ENCODE results near the gene ZNF132. TPM values are rescaled to one million over a fixed set of nuclear protein-coding genes. Genes with fewer than 3 reads are reported as not detected.
"Not testable (repeated sequence)": the region's sequence is repeated elsewhere in the genome, so short reads cannot be mapped to it uniquely, and the experiment has no call there.

Gene ZNF132
- total RNA-seq, 2 experiments from 2014 or later: 4.8 to 5.3 TPM

DNA sequence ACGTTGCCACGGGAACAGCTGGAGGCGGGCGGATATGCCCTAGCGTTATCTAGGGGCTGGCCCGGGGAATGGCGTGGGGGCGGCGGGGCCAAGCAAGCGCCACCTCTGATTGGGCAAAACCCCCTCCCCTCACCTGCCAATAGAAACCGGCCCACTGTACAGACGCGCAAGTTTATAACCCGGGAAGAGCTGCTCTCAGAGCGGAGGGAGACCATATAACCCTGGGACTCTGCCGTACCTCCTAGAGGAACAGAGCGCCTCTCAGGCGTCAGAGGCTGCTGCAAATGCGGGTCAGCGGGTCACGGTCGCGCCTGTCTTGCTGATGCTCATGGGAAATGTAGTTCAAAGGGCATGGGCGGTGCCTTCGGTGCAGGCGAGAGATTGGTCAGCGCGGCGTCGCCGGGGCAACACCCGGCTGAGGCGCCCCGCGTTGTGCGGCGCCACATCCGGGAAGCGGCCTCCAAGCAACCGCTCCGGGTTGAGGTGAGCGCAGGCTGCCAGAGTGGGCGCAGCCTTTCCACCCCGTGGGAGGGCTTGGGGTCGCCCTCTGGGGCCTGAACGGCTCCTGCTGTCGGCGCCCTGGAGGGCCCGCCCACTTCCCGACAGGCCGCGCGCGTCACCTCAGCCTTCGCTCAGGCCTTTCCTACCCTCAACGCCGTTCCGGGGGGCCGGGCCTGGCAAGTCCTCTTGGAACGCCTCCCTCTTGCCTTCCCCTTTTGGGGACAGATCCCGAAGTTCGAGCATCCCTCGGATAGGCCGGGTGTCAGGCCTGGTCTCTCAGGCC lies 36.0 kb upstream of the ZNF132 start, which contains the start of gene ZNF446:
Gene ZNF446 (plus strand): TSS at position 639 of the 784 bp plus-strand sequence. CDS start 867 bp downstream, outside the sequence.
- POLR2A ChIA-PET: no interaction called here
- peaks cover 9% of the 10 kb centered on the region for H3K36me3 Mint-ChIP-seq (ENCODE audit: low read depth)
- CTCF ChIA-PET: interaction anchor here (0.9 to 3.3 kb wide), 4 partner anchors 15 to 38 kb away, joined by 3 to 11 read pairs (median 4); no protein-coding TSS in a partner anchor

DNA sequence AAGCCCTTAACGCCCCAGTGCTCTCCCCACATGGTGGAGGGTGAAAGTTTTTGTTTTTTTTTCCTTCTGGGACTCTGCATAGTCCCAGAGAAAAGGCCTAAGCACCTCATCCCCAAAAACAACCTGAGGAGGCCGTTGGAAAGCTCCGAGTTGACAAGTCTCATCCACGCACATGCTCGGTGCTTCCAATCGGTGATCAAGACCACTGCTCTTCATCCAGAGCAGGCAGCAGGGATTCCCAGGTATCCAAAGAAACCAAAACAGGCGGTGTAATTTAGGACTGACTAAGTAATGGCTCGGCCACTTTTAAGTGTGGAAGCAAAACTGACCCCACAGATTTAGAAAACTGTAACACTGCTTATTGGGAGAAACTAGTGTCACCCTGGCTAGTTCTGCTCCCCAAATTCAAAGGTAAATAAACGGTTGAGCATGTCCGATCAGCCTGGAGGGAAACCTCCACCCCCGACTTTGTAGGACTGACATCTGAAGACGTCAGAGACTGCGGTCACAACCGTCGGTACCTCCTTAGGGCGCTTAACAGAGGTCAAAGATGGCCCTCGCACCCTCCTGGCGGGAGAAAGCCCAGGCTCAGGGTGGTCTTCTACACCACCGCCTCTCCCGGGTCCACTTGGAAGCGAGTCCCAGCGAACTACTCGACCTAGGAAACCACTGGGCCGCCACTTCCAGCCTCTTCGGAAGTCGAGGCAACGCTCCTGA lies 35.2 kb upstream of the ZNF132 start:
- peaks cover 21% of the 10 kb centered on the region for H3K4me1 Mint-ChIP-seq
- H3K27ac Mint-ChIP-seq: peak overlapping the region; percentile 96
- no peaks in the 10 kb centered on the region for H3K27me3 Mint-ChIP-seq
- ChIA-PET POLR2A (no interaction called here), CTCF (interaction anchor here (0.9 to 1.0 kb wide), 2 partner anchors 15 to 30 kb away, joined by 3 to 4 read pairs; no protein-coding TSS in a partner anchor)
- no peaks in the 10 kb centered on the region for H3K9me3 Mint-ChIP-seq
- peaks cover 9% of the 10 kb centered on the region for H3K36me3 Mint-ChIP-seq (ENCODE audit: low read depth)
- DNase-seq: no peak
- H3K4me3 Mint-ChIP-seq: peak overlapping the region; percentile 84

More for the DNA sequence above, 36.0 kb upstream of the ZNF132 start, which contains the start of gene ZNF446:
- DNase-seq: peak; percentile 98
- Mint-ChIP-seq H3K27ac (peak within 1 kb of the TSS; percentile 96), H3K4me3 (peak within 1 kb of the TSS; percentile 84), H3K4me1 (peaks cover 21% of the 10 kb centered on the region), H3K9me3 (no peaks in the 10 kb centered on the region), H3K27me3 (no peaks in the 10 kb centered on the region)

DNA sequence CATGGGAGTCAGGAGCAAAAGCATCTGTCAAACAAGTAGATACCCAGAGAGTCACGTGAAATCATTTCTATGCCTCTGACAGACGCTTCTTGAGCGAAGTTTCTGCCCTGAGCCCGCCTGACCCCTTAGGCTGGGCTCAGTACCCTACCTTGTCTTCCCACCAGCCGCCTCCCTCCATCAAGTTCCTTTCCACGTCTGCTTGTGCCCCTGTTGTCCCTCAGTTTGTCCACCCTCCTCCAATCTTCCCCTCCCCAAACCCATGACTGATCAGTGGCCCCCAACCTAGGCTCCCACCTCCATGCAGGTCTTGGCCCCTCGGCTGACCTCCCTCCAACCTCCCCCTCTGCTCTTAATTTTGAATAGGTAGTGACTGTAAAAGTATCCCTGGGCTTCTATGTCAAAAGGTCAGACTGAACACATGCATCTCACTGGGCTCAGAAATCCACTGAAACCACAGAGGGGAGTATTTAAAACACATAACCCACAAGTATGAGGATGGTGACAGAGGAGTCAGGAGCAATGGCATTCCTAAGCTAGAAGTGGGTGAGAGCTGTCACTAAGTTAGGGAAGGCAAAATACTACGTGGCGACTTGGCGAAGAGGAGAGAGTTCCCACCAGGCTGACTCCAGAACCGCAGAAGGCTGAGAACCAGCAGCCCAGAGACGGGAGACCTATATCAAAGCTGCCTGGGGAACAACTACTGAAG lies 34.5 kb upstream of the ZNF132 start:
- CTCF ChIA-PET: no interaction called here
- POLR2A ChIA-PET: no interaction called here
- Mint-ChIP-seq H3K9me3 (no peaks in the 10 kb centered on the region), H3K36me3 (ENCODE audit: low read depth) (peaks cover 11% of the 10 kb centered on the region), H3K27me3 (no peaks in the 10 kb centered on the region), H3K4me3 (peak overlapping the region; percentile 84), H3K4me1 (peaks cover 21% of the 10 kb centered on the region), H3K27ac (peak overlapping the region; percentile 59)
- no peak for DNase-seq

DNA sequence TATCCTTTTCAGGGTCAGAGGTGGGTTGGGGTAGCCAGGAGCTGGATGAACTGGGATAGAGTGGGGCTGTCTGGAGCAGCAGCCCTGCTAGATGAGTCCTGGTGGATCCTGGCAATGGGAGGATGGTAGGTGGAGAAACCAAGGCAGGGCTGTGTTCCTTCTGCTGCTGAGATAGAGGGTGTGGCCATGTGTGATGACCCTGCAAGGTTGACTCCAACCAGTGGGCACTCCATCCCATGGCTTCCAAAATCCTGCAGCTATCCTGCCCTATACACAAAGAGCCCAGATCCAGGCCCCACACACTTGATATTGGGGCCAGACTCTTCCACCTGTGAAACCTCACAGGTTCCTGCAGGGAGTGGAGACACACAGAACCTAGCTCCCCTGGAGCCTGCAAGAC lies 33.8 kb upstream of the ZNF132 start:
- no peaks in the 10 kb centered on the region for H3K9me3 Mint-ChIP-seq
- no peak for DNase-seq
- peaks cover 22% of the 10 kb centered on the region for H3K4me1 Mint-ChIP-seq
- peaks cover 11% of the 10 kb centered on the region for H3K36me3 Mint-ChIP-seq (ENCODE audit: low read depth)
- H3K4me3 Mint-ChIP-seq: no peak overlapping the region
- no peaks in the 10 kb centered on the region for H3K27me3 Mint-ChIP-seq
- CTCF ChIA-PET: no interaction called here
- POLR2A ChIA-PET: no interaction called here
- no peak overlapping the region for H3K27ac Mint-ChIP-seq

DNA sequence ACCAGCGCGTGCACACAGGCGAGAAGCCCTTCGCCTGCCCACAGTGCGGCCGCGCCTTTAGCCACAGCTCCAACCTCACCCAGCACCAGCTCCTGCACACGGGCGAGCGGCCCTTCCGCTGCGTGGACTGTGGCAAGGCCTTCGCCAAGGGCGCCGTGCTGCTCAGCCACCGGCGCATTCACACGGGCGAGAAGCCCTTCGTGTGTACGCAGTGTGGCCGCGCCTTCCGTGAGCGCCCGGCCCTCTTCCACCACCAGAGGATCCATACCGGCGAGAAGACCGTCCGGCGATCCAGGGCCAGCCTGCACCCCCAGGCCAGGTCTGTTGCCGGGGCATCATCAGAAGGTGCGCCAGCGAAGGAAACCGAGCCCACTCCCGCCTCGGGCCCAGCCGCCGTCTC lies 31.8 kb upstream of the ZNF132 start:
- Mint-ChIP-seq H3K27me3 (no peaks in the 10 kb centered on the region), H3K36me3 (ENCODE audit: low read depth) (peaks cover 9% of the 10 kb centered on the region), H3K4me3 (no peak overlapping the region), H3K4me1 (peaks cover 33% of the 10 kb centered on the region), H3K27ac (no peak overlapping the region), H3K9me3 (no peaks in the 10 kb centered on the region)
- DNase-seq: no peak
- POLR2A ChIA-PET: no interaction called here
- CTCF ChIA-PET: no interaction called here

DNA sequence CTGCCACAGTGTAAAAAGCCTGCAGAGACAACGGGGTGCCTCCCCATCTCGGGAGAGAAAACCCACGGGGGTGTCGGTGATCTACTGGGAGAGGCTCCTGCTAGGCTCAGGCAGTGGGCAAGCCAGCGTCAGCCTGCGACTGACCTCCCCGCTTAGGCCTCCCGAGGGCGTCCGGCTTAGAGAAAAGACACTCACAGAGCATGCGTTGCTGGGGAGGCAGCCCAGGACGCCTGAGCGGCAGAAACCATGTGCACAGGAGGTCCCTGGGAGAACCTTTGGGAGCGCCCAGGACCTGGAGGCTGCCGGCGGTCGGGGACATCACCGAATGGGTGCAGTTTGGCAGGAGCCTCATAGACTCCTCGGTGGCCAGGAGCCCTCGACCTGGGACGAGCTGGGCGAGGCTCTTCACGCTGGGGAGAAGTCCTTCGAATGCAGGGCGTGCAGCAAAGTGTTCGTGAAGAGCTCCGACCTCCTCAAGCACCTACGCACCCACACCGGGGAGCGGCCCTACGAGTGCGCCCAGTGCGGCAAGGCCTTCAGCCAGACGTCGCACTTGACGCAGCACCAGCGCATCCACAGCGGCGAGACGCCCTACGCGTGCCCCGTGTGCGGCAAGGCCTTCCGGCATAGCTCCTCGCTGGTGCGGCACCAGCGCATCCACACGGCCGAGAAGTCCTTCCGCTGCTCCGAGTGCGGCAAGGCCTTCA lies 31.0 kb upstream of the ZNF132 start:
- H3K4me1 Mint-ChIP-seq: peaks cover 36% of the 10 kb centered on the region
- H3K9me3 Mint-ChIP-seq; H3K27ac Mint-ChIP-seq; H3K4me3 Mint-ChIP-seq; H3K27me3 Mint-ChIP-seq; POLR2A ChIA-PET; DNase-seq; H3K36me3 Mint-ChIP-seq (ENCODE audit: low read depth): not testable (repeated sequence)
- CTCF ChIA-PET: interaction anchor here (1.4 kb wide), 1 partner anchor 43 kb away, joined by 4 read pairs; no protein-coding TSS in a partner anchor

DNA sequence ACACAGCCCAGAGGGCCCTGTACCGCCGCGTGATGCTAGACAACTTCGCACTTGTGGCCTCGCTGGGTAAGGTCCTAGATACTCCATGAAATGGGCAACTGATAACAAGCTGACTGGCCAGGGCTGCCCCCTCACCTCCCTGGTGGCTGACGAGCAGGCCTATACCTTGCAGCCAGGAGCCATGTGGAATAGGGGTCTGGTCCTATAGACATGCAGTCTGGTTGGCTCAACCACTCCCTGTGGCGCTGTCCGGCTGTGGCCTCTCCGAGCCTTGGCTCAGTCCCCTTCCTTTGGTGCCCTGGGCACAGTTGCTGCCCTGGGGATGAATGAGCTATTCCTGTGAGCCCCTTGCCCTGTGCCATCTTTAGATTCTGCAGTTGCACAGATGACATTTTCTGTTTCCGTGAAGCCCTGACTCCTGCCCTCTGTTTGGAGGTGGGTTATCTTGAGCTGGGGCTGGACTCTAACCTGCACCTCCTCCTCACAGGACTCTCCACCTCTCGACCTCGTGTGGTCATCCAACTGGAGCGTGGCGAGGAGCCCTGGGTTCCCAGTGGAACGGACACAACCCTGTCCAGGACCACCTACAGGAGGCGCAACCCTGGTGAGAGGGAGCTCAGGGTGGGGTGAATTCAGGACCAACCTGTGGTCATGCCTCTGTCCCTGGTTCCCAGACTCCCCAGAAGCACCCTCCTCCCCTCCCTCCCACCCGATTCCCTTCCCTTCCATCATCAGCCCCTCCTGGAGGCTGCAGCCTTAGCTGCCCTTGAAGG lies 29.5 kb upstream of the ZNF132 start:
- peak overlapping the region; percentile 19 for H3K4me3 Mint-ChIP-seq
- ChIA-PET POLR2A (no interaction called here), CTCF (interaction anchor here (0.5 to 1.4 kb wide), 7 partner anchors 8 to 50 kb away, joined by 3 to 4 read pairs (median 3); partner anchors contain the start of gene ZBTB45)
- peak overlapping the region; percentile 19 for H3K27ac Mint-ChIP-seq
- peaks cover 9% of the 10 kb centered on the region for H3K36me3 Mint-ChIP-seq (ENCODE audit: low read depth)
- peaks cover 2% of the 10 kb centered on the region for H3K27me3 Mint-ChIP-seq
- no peaks in the 10 kb centered on the region for H3K9me3 Mint-ChIP-seq
- DNase-seq: no peak
- H3K4me1 Mint-ChIP-seq: peaks cover 31% of the 10 kb centered on the region

DNA sequence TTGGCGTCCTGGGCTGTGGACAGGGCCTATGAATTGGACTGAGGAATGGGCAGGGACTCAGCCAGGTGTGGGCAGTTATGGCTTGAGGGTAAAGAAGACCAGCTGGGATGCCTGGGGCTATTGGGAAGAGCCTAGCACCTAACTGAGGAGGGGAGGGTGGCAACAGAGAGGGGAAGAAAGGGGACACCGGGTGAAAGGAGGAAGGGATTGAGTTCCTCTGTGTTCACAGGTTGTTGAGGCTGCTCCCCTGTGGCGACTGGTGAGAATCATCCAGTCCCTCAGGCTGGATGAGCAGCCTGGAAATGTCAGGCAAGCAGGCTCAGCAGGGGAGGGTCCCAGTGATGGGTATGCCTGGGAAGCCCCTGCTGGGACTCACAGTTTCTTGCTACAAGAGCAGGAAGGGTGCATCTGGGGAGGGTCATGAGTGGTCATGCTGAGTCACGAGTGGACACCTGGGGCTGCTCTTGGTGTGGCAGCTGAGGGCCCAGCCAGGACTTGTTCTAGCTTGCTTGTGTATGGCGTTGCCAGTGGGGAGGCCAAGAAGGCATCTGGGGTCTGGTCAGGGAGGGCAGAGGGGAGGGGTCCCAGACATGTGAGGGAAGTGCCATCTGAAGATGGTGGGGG lies 28.4 kb upstream of the ZNF132 start:
- Mint-ChIP-seq H3K27ac (peak overlapping the region; percentile 83), H3K9me3 (no peaks in the 10 kb centered on the region), H3K36me3 (ENCODE audit: low read depth) (peaks cover 9% of the 10 kb centered on the region), H3K27me3 (peaks cover 2% of the 10 kb centered on the region), H3K4me1 (peaks cover 27% of the 10 kb centered on the region), H3K4me3 (peak overlapping the region; percentile 81)
- CTCF ChIA-PET: interaction anchor here (0.7 to 1.4 kb wide), 3 partner anchors 9 to 229 kb away, joined by 3 to 4 read pairs (median 3); partner anchors contain the start of gene ZBTB45
- POLR2A ChIA-PET: no interaction called here
- DNase-seq: no peak

DNA sequence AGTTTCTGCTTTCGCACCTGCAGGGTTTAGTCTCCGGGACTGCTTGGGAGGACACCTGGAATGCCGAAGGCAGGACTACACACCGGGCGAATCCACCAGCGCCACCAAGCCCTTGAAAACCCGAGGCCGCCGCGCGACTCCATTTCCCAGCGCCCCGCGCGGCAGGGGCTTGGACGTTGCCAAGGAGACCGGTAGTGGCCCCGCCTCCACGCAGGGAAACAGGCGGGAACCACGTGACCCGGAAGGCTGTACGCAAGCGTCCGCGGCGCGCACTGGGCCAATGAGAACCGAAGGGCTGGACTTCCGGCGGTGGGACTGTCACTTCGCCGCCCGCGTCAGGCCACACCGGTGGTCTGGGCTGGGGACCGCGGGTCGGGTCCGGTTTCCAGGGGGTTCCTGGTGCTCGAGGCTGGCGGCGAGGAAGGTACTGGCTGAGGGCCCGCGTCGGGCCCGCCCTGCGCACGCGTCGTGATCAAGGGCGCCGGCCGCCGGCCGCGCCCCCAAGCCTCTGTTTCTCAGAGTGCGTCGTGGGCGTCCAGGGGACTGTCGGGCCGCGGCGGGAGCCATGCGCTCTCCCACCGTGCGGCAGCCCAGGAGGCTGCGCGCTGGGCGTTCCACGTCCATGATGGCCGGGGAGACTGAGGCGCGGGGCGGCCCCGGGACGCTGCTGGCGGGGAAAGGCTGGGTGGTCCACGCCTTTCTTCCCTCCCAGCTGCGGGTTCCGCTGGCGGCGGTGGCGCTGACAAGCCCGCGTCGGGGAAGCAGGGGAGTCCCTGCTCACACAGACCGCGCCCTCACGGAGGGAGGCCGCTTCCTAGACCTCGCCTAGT lies 27.0 kb upstream of the ZNF132 start, which contains the start of gene ZNF324:
Gene ZNF324 (plus strand): TSS at position 321 of the 830 bp plus-strand sequence. CDS start 2,106 bp downstream, outside the sequence.
- H3K27ac Mint-ChIP-seq: peak within 1 kb of the TSS; percentile 83
- H3K9me3 Mint-ChIP-seq: no peaks in the 10 kb centered on the region
- ChIA-PET POLR2A (no interaction called here), CTCF (no interaction called here)
- peak; percentile 98 for DNase-seq
- peaks cover 27% of the 10 kb centered on the region for H3K4me1 Mint-ChIP-seq
- H3K4me3 Mint-ChIP-seq: peak within 1 kb of the TSS; percentile 81
- peaks cover 2% of the 10 kb centered on the region for H3K27me3 Mint-ChIP-seq
- peaks cover 3% of the 10 kb centered on the region for H3K36me3 Mint-ChIP-seq (ENCODE audit: low read depth)

DNA sequence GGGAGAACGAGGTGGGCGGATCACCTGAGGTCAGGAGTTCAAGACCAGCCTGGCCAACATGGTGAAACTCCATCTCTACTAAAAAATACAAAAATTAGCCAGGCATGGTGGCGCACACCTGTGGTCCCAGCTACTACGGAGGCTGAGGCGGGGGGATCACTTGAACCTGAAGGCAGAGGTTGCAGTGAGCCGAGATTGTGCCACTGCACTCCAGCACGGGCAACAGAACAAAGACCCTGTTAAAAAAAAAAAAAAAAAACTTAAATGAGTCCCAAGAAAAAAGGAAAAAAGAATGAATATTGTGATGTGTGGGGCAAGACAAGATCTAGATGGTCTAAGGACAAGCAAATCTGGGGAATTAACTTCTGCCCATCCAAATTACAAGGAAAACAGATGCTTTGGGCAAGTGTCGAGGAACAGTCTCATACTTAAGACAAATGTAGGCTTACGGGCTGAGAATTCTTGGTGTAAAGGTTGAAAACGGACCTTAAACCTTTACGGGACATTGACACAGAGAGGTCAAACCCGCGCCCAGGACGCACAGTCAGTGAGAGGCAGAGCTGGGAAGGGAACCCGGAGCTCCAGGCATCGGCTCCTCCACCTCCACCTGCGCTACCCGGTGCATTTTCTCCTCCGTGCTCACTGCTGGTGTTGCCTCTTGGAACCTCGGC lies 26.3 kb upstream of the ZNF132 start:
- POLR2A ChIA-PET: no interaction called here
- DNase-seq: no peak
- CTCF ChIA-PET: no interaction called here
- peaks cover 2% of the 10 kb centered on the region for H3K27me3 Mint-ChIP-seq
- H3K36me3 Mint-ChIP-seq (ENCODE audit: low read depth): peaks cover 2% of the 10 kb centered on the region
- peak overlapping the region; percentile 81 for H3K4me3 Mint-ChIP-seq
- no peaks in the 10 kb centered on the region for H3K9me3 Mint-ChIP-seq
- peaks cover 27% of the 10 kb centered on the region for H3K4me1 Mint-ChIP-seq
- no peak overlapping the region for H3K27ac Mint-ChIP-seq

Measured in activated CD4-positive, alpha-beta T cell treated with anti-CD3 and anti-CD28 coated beads, Interleukin-2, amount 10 ng/mL, durations not matched to agents 7 days and 5 days (primary cell).